Mesenchymal stem cell (in vitro differentiated cells and primary cell): ENCODE results near the gene TUNAR. TPM values are rescaled to one million over a fixed set of nuclear protein-coding genes. Genes with fewer than 3 reads are reported as not detected.
A peak's percentile ranks its signal among the peaks of the same experiment; 100 is the strongest.

Source experiments
- DNase-seq: peaks from one replicate; pipeline ENCODE4 v3.0.0-alpha.2; 2013
- H2AFZ ChIP-seq: one replicate; pipeline ENCODE4 v1.6.1; 2013; ENCODE audit warnings: low read depth, mild to moderate bottlenecking, control low read depth, inconsistent platforms, low read length, moderate library complexity
- H2AK5ac ChIP-seq: 2 replicates; pipeline ENCODE4 v1.6.1; 2013; ENCODE audit warnings: low read length, moderate library complexity, mild to moderate bottlenecking, inconsistent platforms; ENCODE audit not compliant: severe bottlenecking
- H2BK120ac ChIP-seq: one replicate; pipeline ENCODE4 v1.6.1; 2013; ENCODE audit warnings: low read depth, mild to moderate bottlenecking, inconsistent platforms, low read length, moderate library complexity
- H2BK12ac ChIP-seq, 2 experiments: one replicate each; pipeline ENCODE4 v1.6.1; 2013; ENCODE audit warnings: inconsistent platforms in 2 of 2, low read length in 2 of 2, mild to moderate bottlenecking in 2 of 2, moderate library complexity in 2 of 2, control low read depth in 1 of 2
- H2BK15ac ChIP-seq: one replicate; pipeline ENCODE4 v1.6.1; 2013; ENCODE audit warnings: mild to moderate bottlenecking, low read depth, inconsistent platforms; ENCODE audit not compliant: poor library complexity, severe bottlenecking
- H2BK5ac ChIP-seq: 2 replicates; pipeline ENCODE4 v1.6.1; 2013; ENCODE audit warnings: low read depth, mild to moderate bottlenecking, low read length, control low read depth, inconsistent platforms; ENCODE audit not compliant: poor library complexity, severe bottlenecking
- H3K14ac ChIP-seq, 2 experiments: one replicate each; pipeline ENCODE4 v1.6.1; 2013; ENCODE audit warnings: inconsistent platforms in 2 of 2, low read length in 2 of 2, control low read depth in 1 of 2, mild to moderate bottlenecking in 1 of 2, moderate library complexity in 1 of 2
- H3K18ac ChIP-seq, 2 experiments: one replicate each; pipeline ENCODE4 v1.6.1; 2013; ENCODE audit warnings: inconsistent platforms in 2 of 2, low read length in 2 of 2, control low read depth in 1 of 2, low read depth in 1 of 2, mild to moderate bottlenecking in 1 of 2
- H3K23ac ChIP-seq, 2 experiments: one replicate each; pipeline ENCODE4 v1.6.1; 2013; ENCODE audit warnings: inconsistent platforms in 2 of 2, low read length in 2 of 2, mild to moderate bottlenecking in 2 of 2, moderate library complexity in 2 of 2, control low read depth in 1 of 2
- H3K27ac ChIP-seq: 2 replicates; pipeline ENCODE4 v1.5.1; 2013; ENCODE audit warnings: mild to moderate bottlenecking, moderate library complexity, low read length, control low read depth, inconsistent platforms; ENCODE audit not compliant: poor library complexity, severe bottlenecking
- H3K27me3 ChIP-seq, 2 experiments: 2 replicates each; pipeline versions ENCODE4 v1.6.1 to v1.7.0; 2013; ENCODE audit warnings: low read length in 2 of 2, mild to moderate bottlenecking in 2 of 2, moderate library complexity in 2 of 2, control low read depth in 1 of 2, inconsistent platforms in 1 of 2; ENCODE audit not compliant: control insufficient read depth in 1 of 2, insufficient read depth in 1 of 2
- H3K36me3 ChIP-seq, 2 experiments: 2 replicates each; pipeline versions ENCODE4 v1.6.1 to v1.7.0; 2013; ENCODE audit warnings: low read length in 2 of 2, control low read depth in 1 of 2, inconsistent platforms in 1 of 2, low read depth in 1 of 2, mild to moderate bottlenecking in 1 of 2; ENCODE audit not compliant: insufficient read depth in 2 of 2, control insufficient read depth in 1 of 2
- H3K4ac ChIP-seq, 2 experiments: one replicate each; pipeline ENCODE4 v1.6.1; 2013; ENCODE audit warnings: inconsistent platforms in 2 of 2, low read length in 2 of 2, mild to moderate bottlenecking in 2 of 2, moderate library complexity in 2 of 2, control low read depth in 1 of 2, low read depth in 1 of 2
- H3K4me1 ChIP-seq: 2 replicates; pipeline ENCODE4 v1.6.1; 2013; ENCODE audit warnings: low read depth, low read length, control low read depth; ENCODE audit not compliant: control insufficient read depth, insufficient read depth
- H3K4me2 ChIP-seq: 2 replicates; pipeline ENCODE4 v1.6.1; 2013; ENCODE audit warnings: low read length, mild to moderate bottlenecking, inconsistent platforms; ENCODE audit not compliant: poor library complexity, severe bottlenecking
- H3K4me3 ChIP-seq, 2 experiments: 2 replicates each; pipeline versions ENCODE4 v1.5.1 to v1.7.0; 2013; ENCODE audit warnings: low read length in 2 of 2, mild to moderate bottlenecking in 2 of 2, control low read depth in 1 of 2, low read depth in 1 of 2; ENCODE audit not compliant: insufficient read depth in 1 of 2
- H3K79me1 ChIP-seq: replicated peaks from 2 replicates; pipeline ENCODE4 v1.6.1; 2013; ENCODE audit warnings: mild to moderate bottlenecking, control low read depth, low read length, inconsistent platforms; ENCODE audit not compliant: poor library complexity, severe bottlenecking
- H3K9ac ChIP-seq: 2 replicates; pipeline ENCODE4 v1.7.0; 2013; ENCODE audit warnings: mild to moderate bottlenecking, low read length, moderate library complexity
- H3K9me3 ChIP-seq: 2 replicates; pipeline ENCODE4 v1.7.0; 2013; ENCODE audit warnings: mild to moderate bottlenecking, low read length; ENCODE audit not compliant: control insufficient read depth
- H4K8ac ChIP-seq: one replicate; pipeline ENCODE4 v1.6.1; 2013; ENCODE audit warnings: inconsistent platforms, mild to moderate bottlenecking, low read length, moderate library complexity
- H4K91ac ChIP-seq: one replicate; pipeline ENCODE4 v1.6.1; 2013; ENCODE audit warnings: mild to moderate bottlenecking, low read length, inconsistent platforms
- WGBS: methylation state at CpG from one replicate; pipeline ENCODE4 v1.1.7; 2013; ENCODE audit warnings: mixed read lengths; 5-methylcytosine and 5-hydroxymethylcytosine counted together
- polyA plus RNA-seq, 2 experiments: library from polyadenylated mRNA; stranded (reverse); fragments of 200-250 nt; gene quantifications; one replicate each; pipeline ENCODE4 v1.2.3, GENCODE V29; 2013

The TUNAR gene
- not detected for polyA plus RNA-seq (2013, experiment 1 of 2)
- polyA plus RNA-seq (2013, experiment 2 of 2) = not detected

DNA sequence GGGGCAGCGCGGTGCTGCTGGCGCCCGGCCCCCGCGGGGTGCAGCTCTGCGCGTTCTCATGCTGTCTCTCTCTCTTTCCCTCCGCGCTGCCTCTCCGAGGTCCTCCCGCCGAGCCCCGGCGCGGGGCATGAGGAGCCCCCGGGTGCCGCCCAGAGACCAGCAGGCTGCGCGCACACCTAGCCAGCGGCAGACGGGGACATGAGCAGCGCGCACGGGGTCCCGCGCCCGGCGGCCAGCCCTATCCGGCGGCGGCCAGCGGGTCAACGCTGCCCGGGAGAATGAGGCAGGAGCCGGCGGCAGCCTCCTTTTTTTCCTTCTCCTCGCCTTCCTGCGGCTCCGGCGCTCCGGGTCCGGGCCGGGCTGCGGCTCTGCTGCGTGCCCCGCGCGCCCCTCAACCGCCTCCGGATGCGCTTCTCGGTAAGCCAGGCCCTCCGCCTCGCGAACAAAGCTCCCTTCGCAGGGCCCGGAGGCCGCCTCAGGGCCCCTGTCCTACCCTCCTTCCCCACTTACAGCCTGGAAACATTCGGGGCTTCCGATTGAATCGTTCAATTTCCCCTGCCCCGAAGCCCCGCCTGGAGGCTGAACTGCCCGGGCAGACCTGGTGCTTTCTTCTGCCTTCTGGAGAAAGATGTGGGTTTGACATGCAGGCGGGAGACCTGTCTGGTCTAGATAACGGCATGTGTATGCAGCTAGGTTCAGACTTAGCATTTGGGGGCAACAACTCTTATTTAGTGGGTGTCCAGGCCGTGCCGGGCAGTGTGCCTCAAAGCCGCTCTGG lies at the start of gene TUNAR:
TSS of gene TUNAR (plus strand) at position 72 of the 778 bp plus-strand sequence.
- Histone ChIP-seq H2BK15ac (no peak within 1 kb of the TSS), H3K4me3 (peak within 1 kb of the TSS in 1 of 2 experiments; percentile 22), H3K27me3 (peaks cover 53 to 88% of the 10 kb centered on the region in 2 experiments), H3K27ac (no peak within 1 kb of the TSS), H2BK12ac (no peak within 1 kb of the TSS), H3K9ac (no peak within 1 kb of the TSS), H3K14ac (no peak within 1 kb of the TSS), H4K91ac (no peak within 1 kb of the TSS), H3K79me1 (no peaks in the 10 kb centered on the region), H3K4ac (no peak within 1 kb of the TSS), H3K4me1 (peaks cover 12% of the 10 kb centered on the region), H2AFZ (no peak within 1 kb of the TSS), H4K8ac (no peak within 1 kb of the TSS), H2BK5ac (no peak within 1 kb of the TSS), H3K23ac (no peak within 1 kb of the TSS), H2BK120ac (no peak within 1 kb of the TSS), H2AK5ac (no peak within 1 kb of the TSS), H3K18ac (no peak within 1 kb of the TSS), H3K4me2 (peak within 1 kb of the TSS; percentile 40), H3K9me3 (no peaks in the 10 kb centered on the region), H3K36me3 (no peaks in the 10 kb centered on the region)
- WGBS = 6% methylated on average over 61 of the region's 70 CpGs
- no peak for DNase-seq

DNA sequence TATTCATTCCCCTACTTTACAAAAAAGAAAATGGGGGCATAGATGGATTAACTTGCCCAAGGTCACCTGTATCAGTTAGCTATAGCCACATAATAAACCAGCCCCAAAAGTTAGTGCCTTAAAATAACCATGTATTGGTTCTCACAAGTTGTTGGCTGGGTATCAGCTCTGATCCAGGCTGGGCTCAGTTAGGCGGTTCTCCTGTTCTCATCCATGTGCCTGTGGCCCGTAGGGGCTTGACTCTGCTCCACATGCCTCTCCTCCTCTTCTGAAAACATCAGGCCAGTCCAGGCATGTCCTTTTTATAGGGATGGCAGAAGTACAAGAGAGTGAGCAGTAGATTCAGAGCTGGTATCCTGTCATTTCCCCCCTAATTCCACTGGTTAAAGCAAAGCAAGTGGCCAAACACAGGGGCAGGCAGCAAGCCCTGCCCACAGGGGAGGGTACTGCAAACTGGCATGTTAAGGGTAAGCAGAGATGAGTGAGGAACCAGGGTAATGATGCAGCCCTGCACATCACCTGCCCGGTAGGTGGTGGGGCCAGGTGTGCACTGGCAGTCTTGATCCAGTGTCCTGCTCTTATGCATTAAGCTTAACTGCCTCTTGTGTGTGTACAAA lies 47.9 kb upstream of the TUNAR start:
- H3K4me1 ChIP-seq = no peaks in the 10 kb centered on the region
- H3K14ac ChIP-seq = no peak overlapping the region
- H3K18ac ChIP-seq = no peak overlapping the region
- H2BK120ac ChIP-seq = no peak overlapping the region
- H3K27me3 ChIP-seq = peaks cover 0 to 8% of the 10 kb centered on the region in 2 experiments
- H3K79me1 ChIP-seq = no peaks in the 10 kb centered on the region
- no peaks in the 10 kb centered on the region for H3K36me3 ChIP-seq
- H4K91ac ChIP-seq = no peak overlapping the region
- no peak overlapping the region for H4K8ac ChIP-seq
- no peak for DNase-seq
- H3K9ac ChIP-seq = no peak overlapping the region
- no peak overlapping the region for H2BK12ac ChIP-seq
- no peak overlapping the region for H3K4me2 ChIP-seq
- H3K4me3 ChIP-seq = no peak overlapping the region
- no peak overlapping the region for H3K23ac ChIP-seq
- H2AFZ ChIP-seq = no peak overlapping the region
- no peak overlapping the region for H2BK5ac ChIP-seq
- H2AK5ac ChIP-seq = no peak overlapping the region
- H3K9me3 ChIP-seq = peaks cover 5% of the 10 kb centered on the region
- no peak overlapping the region for H3K27ac ChIP-seq
- no peak overlapping the region for H3K4ac ChIP-seq
- no peak overlapping the region for H2BK15ac ChIP-seq
- 78% methylated on average over 2 of the region's 3 CpGs for WGBS

DNA sequence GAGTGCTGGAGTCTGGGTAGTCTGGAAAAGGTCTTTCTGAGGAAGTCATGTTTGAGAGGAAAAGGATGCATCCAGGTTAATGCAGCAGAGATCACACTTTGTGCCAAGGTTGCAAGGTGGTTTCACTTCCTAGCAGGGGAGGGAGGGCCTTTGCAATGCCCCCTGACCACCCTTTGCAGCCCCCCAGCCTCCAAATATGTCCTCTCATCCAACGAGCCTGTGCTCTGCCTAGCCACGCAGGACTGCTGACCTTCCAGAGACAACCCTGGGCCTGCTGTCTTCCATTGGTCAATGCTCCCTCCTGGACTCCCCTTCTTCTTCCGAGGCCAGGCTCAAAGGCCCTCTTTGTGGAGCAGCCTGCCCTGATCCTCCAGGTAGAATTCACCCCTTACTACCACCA lies 47.3 kb upstream of the TUNAR start:
- Histone ChIP-seq H3K9ac (no peak overlapping the region), H3K27me3 (peaks cover 0 to 8% of the 10 kb centered on the region in 2 experiments), H3K4ac (no peak overlapping the region), H3K36me3 (no peaks in the 10 kb centered on the region), H3K18ac (no peak overlapping the region), H2AFZ (no peak overlapping the region), H3K4me3 (no peak overlapping the region), H2BK5ac (no peak overlapping the region), H2BK15ac (no peak overlapping the region), H2BK120ac (no peak overlapping the region), H2AK5ac (no peak overlapping the region), H3K27ac (no peak overlapping the region), H3K14ac (no peak overlapping the region), H2BK12ac (no peak overlapping the region), H4K91ac (no peak overlapping the region), H3K79me1 (no peaks in the 10 kb centered on the region), H3K4me2 (no peak overlapping the region), H3K9me3 (peaks cover 5% of the 10 kb centered on the region), H3K23ac (no peak overlapping the region), H4K8ac (no peak overlapping the region), H3K4me1 (no peaks in the 10 kb centered on the region)
- DNase-seq = no peak
- 74% methylated on average over 3 of the region's 3 CpGs for WGBS

- Histone ChIP-seq H3K23ac (no peak overlapping the region), H3K14ac (no peak overlapping the region), H3K27ac (no peak overlapping the region), H2AK5ac (no peak overlapping the region), H2BK5ac (no peak overlapping the region), H3K4me3 (no peak overlapping the region), H3K36me3 (no peaks in the 10 kb centered on the region), H3K27me3 (peaks cover 0 to 8% of the 10 kb centered on the region in 2 experiments), H2BK15ac (no peak overlapping the region), H2BK12ac (no peak overlapping the region), H3K4ac (no peak overlapping the region), H4K8ac (no peak overlapping the region), H3K79me1 (no peaks in the 10 kb centered on the region), H3K4me1 (no peaks in the 10 kb centered on the region), H3K18ac (no peak overlapping the region), H3K9ac (no peak overlapping the region), H3K9me3 (peaks cover 5% of the 10 kb centered on the region), H2AFZ (no peak overlapping the region), H3K4me2 (no peak overlapping the region), H2BK120ac (no peak overlapping the region), H4K91ac (no peak overlapping the region)
- no peak for DNase-seq
- WGBS = 91% methylated on average over 3 of the region's 3 CpGs
These were observed 46.2 kb upstream of the TUNAR start for GRCh38 chr14:95830386-95830785.
